ENCODE data around the gene ARHGAP33.

- TF ChIP-seq, protein P1, sequence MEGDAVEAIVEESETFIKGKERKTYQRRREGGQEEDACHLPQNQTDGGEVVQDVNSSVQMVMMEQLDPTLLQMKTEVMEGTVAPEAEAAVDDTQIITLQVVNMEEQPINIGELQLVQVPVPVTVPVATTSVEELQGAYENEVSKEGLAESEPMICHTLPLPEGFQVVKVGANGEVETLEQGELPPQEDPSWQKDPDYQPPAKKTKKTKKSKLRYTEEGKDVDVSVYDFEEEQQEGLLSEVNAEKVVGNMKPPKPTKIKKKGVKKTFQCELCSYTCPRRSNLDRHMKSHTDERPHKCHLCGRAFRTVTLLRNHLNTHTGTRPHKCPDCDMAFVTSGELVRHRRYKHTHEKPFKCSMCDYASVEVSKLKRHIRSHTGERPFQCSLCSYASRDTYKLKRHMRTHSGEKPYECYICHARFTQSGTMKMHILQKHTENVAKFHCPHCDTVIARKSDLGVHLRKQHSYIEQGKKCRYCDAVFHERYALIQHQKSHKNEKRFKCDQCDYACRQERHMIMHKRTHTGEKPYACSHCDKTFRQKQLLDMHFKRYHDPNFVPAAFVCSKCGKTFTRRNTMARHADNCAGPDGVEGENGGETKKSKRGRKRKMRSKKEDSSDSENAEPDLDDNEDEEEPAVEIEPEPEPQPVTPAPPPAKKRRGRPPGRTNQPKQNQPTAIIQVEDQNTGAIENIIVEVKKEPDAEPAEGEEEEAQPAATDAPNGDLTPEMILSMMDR (conservative IDR thresholded peaks at IDR 0.05; ENCODE audit: low read depth, low read length), result no peak
- TF ChIP-seq POLR2A (IDR thresholded peaks at IDR 0.05; ENCODE audit: low read depth, low read length) (no peak), RFX5 (IDR thresholded peaks at IDR 0.05; ENCODE audit: low read depth, low read length) (no peak), MAFK (IDR thresholded peaks at IDR 0.05; ENCODE audit: low read depth, low read length) (no peak), USF2 (IDR thresholded peaks at IDR 0.05; ENCODE audit: low read depth, low read length) (no peak), CHD1 (IDR thresholded peaks at IDR 0.05; ENCODE audit: low read depth, low read length) (no peak), CEBPB (IDR thresholded peaks at IDR 0.05; ENCODE audit: low read depth, low read length) (no peak), SMC3 (IDR thresholded peaks at IDR 0.05; ENCODE audit: low read depth, low read length) (no peak), RAD21 (IDR thresholded peaks at IDR 0.05; ENCODE audit: low read length) (no peak), MXI1 (IDR thresholded peaks at IDR 0.05; ENCODE audit: borderline replicate concordance, low read depth, low read length) (no peak)
Observed at GRCh38 chr19:35781650-35782049, 6.3 kb downstream of the ARHGAP33 start.

Data from IMR-90 (cell line).